HG02884 (cell line): Measurements from ENCODE around the gene DRC1.

ENCODE experiments used
- ATAC-seq: cut with Tn5 transposase; IDR thresholded peaks from one replicate; pipeline ENCODE4 v1.9.1; 2021; ENCODE audit warnings: mild to moderate bottlenecking, moderate library complexity; ENCODE audit not compliant: unreplicated experiment

The DRC1 gene

DNA sequence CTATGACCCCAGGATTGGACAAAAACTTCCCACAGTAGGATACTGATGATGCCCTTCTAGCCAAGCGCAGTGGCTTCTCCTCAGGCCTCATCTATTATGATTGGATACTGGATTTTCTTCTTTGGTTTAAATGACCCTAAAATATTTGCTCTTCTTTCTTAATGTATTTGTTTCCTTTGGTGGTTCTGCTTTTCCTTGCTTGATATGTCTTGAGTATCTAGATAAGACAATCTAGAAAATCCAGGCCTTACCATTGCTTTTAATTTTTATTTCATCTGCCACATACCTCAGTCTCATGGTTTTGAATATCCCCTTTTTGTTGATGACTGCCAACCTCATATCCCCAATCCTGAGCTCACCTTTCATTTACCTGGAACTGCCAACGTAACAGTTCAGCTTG, 40.6 kb downstream of the DRC1 start:
- ATAC-seq = no peak

DNA sequence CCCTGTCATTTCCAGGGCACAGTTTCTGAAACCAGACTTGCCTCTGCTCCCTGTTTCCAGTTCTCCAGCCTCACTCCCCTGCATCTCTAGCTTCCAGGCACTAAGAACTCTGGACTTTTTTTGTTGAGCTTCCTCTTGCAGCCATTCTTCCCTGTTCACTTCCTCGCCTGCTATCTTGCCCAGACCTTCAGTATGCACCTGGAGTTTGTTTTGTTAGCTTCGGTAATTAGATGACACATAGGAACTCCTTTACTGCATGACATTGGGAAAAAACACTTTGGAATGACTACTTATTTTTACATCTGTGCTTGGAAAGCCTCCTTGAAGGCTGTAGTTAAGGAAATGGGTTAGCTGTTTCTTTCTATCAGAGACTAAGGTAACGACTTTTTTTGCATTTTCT, 41.0 kb downstream of the DRC1 start:
- ATAC-seq = no peak

GRCh38 chr2:26444236-26444635, 42.5 kb downstream of the DRC1 start:
- no peak for ATAC-seq

DNA sequence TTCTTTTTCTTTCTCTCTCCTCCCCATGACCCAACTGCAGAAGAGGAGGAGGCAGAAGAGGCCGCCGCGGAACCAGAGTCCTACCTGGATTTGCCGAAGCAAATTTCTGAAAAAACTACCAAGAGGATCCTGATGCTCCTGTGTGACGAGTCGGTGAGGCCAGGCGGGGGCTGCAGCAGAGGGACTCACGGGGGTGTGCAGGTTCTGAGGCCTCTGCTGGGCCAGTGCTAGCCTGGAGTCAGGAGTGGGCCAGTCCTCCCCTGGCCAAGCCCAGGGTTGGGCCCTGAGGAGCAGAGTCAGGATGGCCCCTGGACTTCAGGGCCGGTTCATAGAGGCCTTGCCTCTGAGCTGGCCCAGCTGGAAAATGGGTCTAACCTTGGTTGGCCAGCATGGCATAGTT, 46.9 kb downstream of the DRC1 start:
- no peak for ATAC-seq

- ATAC-seq = no peak
These were observed 47.7 kb downstream of the DRC1 start for GRCh38 chr2:26449278-26450030.

- ATAC-seq = no peak
These were observed 48.4 kb downstream of the DRC1 start for GRCh38 chr2:26450031-26450635.

- no peak for ATAC-seq
These were observed 50.0 kb downstream of the DRC1 start for GRCh38 chr2:26451700-26452099.

GRCh38 chr2:26453421-26454329, 52.0 kb downstream of the DRC1 start:
- ATAC-seq = no peak

GRCh38 chr2:26454561-26455001, 52.9 kb downstream of the DRC1 start:
- ATAC-seq = no peak

DNA sequence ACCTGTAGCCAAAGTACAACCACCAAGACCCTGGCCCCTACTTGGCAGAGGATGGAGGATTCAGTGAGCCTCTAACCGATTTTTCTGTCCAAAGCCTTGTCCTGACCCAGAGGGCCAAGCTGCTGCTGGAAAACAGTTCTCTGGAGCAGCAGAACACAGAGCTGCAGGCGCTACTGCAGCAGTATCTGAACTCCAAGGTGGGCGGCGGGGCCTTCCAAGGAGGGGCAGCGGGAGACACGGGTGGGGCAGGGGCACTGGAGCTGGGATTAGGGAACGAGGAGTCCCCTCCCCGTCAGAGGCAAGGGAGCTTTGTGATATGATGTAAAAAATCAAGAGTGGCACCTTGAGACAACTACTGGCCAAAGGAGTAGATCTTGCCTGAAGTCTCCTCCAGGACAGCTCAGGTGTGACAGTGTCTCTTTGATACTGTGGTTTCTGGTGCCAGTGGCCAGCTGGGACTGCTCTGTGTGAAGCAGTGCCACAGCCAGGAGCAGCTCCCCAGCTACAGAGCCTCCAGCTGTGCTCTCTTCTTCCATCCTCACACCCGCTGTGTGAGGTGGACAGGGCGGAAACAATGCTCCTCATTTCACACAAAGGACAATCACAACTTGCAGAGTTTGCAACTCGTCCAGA, 53.4 kb downstream of the DRC1 start:
- no peak for ATAC-seq

DNA sequence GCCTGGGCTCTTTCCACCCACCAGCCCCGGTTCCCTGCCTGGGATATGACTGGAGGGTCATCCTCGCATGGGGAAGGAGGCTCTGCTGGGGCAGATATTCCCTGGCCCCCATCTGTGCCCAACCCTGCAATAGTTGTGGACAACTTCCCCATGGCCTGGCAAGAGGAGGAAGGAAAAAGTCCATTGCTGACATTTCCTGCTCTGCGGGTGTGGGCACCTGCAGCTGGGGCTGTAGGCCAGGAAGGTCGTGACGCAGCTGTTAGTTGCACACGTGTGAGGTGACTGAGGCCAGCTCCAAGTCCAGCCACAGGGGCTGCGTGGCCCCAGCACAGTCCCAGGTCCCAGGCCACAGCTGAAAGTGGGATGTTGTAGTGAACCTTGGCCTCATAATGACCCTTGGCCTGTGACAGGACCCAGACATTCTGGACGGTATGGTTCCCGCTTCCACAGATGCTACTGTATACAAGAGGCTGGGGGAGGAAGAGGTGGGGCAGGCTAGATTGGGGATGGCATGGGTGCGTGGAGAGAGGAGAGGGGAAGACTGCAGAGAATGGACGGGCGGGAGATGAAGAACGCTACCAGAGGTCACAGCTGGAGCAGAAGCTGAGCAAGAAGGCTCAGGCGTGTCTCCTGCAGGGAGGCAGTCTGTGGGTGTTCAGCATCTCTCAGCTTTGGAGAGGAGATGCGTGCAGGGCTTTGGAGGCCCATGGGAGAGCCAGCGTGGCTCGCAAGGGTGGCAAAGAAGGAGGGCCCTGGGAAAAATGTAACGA, 54.1 kb downstream of the DRC1 start:
- ATAC-seq = no peak

- no peak for ATAC-seq
These were observed 54.9 kb downstream of the DRC1 start for GRCh38 chr2:26456440-26457250.

DNA sequence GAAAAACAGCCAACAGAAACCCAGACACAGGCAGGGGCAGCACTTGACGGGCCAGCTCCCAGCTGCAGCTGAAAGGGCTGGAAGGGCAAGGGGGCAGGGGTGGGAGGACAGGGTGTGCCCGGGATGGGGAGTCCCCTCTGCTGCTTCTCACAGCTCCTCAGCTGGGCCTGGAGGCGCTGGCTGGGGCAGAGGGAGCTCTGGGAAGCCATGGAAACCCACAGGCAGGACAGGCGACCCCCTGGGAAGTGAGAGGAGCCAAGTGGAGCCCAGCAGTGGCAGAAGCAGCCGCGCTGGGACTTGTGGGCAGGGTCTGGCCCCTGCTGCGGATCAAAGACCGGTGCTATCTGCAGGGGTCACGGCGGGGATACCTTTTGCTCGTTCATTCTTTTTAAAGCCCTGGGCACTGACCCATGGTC, 55.5 kb downstream of the DRC1 start:
- ATAC-seq = no peak

DNA sequence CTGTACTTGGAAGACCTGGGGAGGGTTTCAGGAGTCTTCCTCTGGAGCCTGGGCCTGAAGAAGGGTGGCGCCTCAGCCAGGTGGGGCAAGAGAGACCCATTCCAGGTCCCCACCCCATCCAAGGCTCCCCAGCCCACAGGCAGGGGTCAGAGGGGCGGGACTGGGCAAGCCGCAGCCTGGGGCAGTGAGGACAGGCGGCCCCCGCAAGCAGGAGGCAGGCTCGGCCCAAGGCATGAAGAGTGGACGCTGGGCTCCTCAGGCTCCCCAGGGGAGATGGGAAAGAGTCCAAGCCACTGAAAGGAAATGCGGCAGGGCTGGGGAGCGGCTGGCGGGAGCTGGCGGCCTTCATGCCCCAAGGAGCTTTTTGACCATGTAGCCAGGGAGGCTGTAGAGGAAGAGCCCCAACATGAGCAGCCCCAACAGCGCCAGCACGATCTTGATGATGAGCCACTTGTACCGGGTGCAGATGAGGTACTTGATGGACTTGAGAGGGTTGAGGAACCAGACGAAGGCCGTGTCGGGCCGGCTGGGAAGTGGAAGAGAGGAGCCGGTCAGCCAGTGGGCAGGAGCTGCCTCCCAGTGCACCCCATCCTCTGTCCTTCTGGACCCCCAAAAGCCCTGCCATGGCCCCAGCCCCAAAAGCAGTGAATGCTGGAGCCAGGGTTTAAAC, 56.1 kb downstream of the DRC1 start:
- no peak for ATAC-seq

DNA sequence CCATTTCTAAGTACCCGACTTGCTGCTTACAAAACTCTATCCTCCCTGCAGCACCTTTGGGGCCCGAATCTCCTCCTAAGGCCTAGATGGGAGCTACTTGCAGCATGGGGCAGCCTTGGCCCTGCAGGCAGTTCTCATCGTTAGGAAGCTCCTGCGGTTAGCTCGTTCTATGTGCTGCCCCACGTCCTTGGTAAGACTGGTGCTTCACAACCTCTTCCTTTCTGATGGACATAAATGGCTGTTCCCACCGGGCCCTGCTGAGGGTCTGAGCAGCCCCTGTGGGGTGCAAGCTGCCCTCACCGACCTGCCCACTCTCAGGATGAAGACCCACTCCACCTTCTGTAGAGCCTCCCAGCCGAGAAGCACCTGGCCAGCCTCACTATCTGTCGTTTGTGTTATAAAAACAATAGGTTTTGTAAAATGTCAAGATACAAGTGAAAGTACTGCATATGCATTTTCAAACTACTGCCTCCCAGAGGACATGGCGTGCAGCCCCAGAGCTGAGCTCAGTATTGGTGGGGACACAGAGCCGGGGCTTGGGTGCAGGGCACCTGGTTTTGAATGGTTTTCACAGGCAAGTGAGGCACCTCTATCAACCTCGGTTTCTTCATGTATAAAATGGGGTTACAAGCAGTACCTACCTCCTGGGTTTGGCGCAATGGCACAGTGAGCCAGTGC, 56.8 kb downstream of the DRC1 start:
- ATAC-seq = no peak

DNA sequence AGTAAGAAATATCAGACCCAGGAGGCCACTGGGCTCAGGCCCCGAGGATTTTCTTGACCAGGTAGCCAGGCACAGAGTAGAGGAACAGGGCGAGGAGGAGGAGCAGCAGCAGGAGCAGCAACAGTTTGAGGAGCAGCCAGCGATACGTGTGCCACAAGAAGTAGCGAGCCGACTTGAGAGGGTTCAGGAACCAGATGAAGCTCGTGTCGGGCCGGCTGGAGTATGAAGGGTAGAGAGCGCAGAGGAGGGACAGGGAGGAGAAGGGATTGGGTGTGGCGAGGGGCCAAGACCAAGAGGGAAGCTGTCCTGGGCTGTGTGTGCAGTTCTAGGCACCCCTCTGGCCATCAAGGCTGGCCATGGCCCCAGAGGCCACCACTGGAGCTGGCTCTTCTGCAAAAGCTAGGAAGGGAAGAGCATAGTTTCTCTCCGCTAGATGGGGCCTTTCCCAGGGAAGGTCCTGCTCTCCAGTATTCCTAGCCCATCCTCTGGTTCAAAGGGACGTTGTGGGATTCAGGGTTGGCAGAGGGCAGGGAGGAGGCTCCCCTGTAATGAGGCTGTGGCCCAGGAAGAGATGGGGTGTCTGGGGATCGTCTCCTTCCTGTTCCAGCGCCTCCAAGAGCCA, 58.4 kb downstream of the DRC1 start:
- no peak for ATAC-seq

DNA sequence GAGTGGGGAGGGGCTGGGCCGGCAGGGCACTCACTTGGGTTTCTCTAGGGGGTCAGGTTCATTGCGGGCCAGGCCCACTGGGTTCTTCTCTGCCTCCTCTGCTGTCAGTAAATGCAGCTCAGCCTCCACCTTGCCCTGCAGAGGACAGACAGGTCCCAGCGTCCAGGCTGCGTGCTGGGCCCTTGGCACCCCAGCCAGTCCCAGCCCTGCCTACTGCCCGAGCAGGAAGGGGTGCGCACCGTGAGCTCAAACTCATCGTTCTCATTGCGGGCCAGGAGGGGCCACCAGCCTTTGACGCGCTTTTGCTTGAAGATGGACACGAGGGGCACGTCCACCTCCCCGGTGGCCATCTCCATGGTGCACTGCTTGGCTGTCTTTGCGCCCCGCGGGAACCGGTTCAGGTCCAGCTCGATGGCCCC, 58.9 kb downstream of the DRC1 start:
- no peak for ATAC-seq

DNA sequence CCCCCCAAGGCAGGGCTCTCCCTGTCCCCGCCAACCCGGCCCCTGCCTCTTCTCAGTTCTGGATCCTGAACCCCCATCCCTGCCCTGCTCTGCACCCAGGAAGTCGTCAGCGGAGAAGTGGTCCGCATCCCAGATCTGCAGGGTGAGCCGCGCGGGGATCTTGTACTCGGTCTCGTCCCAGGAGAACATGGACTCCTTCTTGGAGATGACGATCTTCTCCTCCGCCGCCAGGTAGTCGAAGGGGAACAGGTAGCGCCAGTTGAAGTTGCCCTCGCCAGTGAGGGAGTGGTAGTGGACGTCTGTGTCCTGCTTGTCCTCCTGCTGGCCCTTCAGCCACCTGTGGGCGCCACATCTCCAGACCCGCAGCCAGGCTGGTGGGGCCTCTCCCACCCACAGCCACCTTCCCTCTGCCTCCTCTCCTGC, 59.9 kb downstream of the DRC1 start:
- no peak for ATAC-seq
